HG03175 (cell line): ENCODE results near the gene CTSZ.
"Not testable (repeated sequence)": the region's sequence is repeated elsewhere in the genome, so short reads cannot be mapped to it uniquely, and the experiment has no call there.

ENCODE experiments used
- ATAC-seq: cut with Tn5 transposase; IDR thresholded peaks from one replicate; pipeline ENCODE4 v1.9.1; 2021; ENCODE audit warnings: mild to moderate bottlenecking, moderate library complexity; ENCODE audit not compliant: unreplicated experiment

Gene CTSZ

DNA sequence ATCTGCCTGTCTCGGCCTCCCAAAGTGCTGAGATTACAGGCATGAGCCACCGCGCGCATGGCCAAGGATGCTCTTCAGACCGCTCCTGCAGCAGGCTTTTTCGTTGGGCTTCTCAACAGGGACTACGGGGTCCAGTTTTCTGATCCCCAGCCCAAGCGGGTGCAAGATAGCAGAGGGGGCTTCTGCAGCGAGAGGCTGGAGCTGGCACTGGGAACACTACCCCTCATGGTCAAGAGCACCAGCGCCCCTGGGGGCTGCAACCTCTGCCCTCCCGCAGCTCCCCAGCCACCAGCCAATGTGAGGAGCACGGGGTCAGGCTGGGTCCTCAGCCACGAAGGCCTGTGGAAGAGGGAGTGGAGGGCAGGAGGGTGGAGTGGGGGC lies 6.0 kb downstream of the CTSZ start:
- no peak for ATAC-seq

DNA sequence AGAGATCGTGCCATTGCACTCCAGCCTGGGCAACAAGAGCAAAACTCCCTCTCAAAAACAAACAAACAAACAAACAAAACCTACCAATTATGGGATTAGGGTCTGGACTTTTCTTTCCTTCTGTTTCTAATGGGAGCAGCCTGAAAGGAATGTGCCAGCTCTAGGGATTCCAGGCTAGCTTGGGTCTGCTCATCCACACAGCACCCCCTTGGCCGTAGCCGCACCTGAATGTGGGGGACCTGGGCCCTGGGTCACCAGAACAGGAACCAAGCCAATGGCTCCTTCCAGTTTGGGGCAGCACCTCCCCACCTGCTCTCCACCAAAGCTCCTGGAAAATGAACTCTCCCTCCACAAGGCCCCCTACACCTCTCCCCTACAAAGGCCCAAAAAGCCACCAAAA lies 6.7 kb downstream of the CTSZ start:
- ATAC-seq = no peak

GRCh38 chr20:58998656-58999055 lies 8.4 kb downstream of the CTSZ start:
- ATAC-seq = no peak

DNA sequence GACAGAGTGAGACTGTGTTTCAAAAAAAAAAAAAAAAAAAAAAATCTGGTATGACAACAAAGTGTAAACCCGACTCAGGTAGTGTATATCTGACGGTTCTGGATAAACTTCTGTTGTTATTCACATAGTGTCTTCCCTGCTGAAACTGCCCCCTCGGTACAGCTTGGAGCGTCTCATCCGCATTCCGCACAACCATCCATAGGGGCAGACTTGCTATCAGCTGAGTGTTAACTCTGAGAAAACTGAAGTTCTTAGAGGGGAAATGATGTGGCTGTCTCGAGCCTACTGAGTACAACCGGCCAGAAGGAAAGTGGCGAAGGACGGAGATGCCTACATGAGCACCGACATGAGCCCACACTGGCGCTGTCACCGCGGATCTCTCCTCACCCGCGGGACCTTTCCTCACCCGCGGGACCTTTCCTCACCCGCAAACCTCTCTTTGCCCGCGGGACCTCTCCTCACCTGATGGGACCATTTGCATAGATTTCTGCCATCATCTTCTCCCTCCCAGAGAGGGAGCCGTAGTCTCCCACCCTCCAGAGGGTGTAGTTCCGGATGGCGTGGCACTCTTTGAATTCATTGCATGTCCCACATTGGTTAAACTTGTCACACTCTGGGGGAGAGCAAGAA lies 9.8 kb downstream of the CTSZ start:
- ATAC-seq = no peak

GRCh38 chr20:58996226-58996611 lies 10.8 kb downstream of the CTSZ start:
- no peak for ATAC-seq

- no peak for ATAC-seq
Observed at GRCh38 chr20:58995461-58996225, 11.4 kb downstream of the CTSZ start.

- no peak for ATAC-seq
Observed at GRCh38 chr20:58994390-58995159, 12.5 kb downstream of the CTSZ start.

DNA sequence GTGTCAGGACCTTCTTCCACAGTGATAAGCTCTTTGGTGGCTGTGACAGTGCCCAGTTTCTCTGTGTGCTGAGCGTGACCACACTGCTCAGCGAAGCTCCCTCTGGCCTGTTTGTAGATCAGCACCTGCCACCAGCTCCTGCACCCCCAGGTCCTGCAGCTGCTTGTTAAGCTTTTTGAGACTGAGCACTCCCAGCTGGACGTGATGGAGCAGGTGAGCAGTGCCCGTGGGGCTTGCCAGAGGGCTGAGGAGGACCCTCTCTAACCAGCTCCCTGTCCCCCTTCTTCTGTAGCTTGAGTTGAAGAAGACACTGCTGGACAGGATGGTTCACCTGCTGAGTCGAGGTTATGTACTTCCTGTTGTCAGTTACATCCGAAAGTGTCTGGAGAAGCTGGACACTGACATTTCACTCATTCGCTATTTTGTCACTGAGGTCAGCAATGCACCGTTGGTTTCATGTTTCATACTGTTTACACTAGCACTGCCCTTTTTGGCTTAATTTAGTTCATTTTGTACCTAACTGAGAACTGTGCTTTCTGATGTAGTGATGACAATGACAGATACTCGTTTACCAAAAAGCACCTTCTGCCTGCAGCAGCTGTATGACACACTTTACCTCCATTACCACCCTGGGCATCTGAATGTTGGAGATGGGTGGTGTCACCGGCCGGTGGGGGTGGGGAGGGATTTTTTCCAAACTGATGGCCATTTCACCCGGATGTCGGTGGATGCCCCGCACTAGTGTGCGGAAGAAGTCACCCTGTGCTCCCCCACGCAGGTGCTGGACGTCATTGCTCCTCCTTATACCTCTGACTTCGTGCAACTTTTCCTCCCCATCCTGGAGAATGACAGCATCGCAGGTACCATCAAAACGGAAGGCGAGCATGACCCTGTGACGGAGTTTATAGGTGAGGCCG lies 13.5 kb downstream of the CTSZ start:
- ATAC-seq = no peak

- no peak for ATAC-seq
Observed at GRCh38 chr20:58992911-58993310, 14.1 kb downstream of the CTSZ start.

GRCh38 chr20:58991715-58992114 lies 15.3 kb downstream of the CTSZ start:
- ATAC-seq = no peak

DNA sequence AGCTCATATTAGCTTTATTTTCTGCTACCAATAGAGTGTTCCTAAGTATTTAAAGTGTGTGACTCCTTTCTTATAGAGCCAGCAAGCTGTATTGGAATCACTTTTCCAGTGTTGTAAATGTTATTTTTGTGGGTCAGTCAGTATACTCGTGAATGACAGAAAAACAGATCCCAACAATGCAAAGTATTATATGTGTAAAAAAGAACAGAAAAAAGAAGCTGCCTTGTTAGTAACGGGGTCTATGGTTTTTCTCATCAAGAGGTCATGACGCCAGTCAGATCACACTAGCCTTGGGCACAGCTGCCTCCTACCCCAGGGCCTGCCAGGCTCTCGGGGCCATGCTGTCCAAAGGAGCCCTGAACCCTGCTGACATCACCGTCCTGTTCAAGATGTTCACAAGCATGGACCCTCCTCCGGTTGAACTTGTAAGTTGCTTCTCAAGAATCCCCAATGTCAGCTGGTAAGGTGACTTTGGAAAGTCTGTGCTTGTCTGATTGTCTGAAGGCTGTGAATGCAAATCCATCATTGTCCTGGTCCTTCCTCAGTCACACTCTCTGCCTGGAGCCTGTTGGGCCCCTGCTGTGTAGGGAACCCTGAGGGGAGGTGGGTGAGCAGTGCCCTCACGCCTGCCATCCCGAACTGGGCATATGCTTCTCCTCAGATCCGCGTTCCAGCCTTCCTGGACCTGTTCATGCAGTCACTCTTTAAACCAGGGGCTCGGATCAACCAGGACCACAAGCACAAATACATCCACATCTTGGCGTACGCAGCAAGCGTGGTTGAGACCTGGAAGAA lies 16.2 kb downstream of the CTSZ start:
- no peak for ATAC-seq

DNA sequence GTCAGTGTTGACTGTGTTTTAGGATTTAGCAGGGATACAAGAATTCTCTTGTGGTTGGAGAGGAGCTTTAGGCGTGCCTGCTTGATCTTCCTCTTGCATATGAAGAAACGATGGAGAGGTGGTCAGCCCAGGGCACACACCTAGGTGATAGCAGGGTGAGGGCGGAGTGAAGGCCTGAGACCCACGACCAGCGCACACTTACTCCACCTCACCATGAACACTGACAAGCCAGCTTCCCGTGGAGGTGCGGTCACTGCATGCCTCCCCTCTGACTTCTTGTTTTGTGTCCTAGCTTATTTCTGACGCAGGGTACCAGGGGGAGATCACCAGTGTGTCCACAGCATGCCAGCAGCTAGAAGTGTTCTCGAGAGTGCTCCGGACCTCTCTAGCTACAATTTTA lies 17.9 kb downstream of the CTSZ start:
- ATAC-seq = no peak

DNA sequence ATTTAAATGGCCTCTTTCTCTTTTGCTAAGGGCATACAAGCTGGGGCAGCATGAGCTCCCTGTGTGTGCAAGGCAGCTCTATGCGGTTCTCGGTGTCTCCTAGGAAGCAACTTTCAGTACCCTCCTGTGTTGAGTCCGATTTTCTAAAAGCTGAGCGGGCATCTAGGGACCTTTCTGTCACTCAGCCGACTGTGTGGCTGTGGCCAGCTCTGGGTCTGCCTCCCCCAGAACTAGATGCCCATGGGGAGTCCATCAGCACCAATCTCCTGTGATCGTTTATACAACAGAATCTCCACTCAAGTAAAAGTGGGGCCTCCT lies 18.5 kb downstream of the CTSZ start:
- no peak for ATAC-seq

- no peak for ATAC-seq
Observed at GRCh38 chr20:58987790-58988564, 19.1 kb downstream of the CTSZ start.

- ATAC-seq = no peak
Observed at GRCh38 chr20:58986968-58987517, 20.0 kb downstream of the CTSZ start.

DNA sequence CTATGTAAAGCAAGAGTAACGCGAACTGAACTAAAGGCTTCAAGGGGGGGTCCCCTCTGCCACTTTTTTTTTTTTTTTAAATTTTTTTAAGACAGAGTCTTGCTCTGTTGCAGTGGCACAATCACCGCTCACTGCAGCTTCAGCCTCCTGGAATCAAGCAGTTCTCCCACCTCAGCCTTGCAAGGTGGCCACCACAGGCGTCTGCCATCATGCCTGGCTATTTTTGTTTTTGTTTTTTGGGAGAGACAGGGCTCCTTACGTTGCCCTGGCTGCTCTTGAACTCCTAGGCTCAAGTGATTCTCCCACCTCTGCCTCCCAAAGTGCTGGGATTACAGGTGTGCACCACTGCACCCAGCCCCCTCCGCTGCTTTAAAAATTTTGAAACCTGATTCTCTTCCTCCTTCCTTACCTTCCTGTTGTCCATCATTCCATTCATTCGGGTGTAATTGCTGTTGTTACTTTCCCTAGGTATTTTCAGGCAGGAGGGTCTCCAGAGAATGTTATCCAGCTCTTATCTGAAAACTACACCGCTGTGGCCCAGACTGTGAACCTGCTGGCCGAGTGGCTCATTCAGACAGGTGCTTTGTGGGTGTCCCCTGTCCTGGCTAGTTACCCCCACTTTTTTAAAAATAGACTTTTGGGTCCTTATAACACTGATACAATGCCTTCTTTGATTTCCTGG lies 20.6 kb downstream of the CTSZ start:
- ATAC-seq = no peak

- no peak for ATAC-seq
Observed at GRCh38 chr20:58985656-58986055, 21.4 kb downstream of the CTSZ start.

GRCh38 chr20:58984691-58985090 lies 22.4 kb downstream of the CTSZ start:
- ATAC-seq = no peak

DNA sequence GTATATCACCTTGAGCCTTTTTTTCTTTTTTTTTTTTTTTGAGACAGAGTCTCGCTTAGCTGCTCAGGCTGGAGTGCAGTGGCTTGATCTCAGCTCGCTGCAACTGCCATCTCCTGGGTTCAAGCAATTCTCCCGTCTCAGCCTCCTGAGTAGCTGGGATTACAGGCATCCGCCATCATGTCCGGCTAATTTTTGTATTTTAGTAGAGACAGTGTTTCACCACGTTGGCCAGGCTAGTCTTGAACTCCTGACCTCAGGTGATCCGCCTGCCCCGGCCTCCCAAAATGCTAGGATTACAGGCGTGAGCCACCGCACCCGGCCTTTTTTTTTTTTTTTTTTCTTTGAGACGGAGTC lies 24.0 kb downstream of the CTSZ start:
- not testable (repeated sequence) for ATAC-seq
